IPS-18c (cell line): ENCODE results near the gene MBD3L2.
"Not testable (repeated sequence)": the region's sequence is repeated elsewhere in the genome, so short reads cannot be mapped to it uniquely, and the experiment has no call there.

Experiments
- H3K4me3 ChIP-seq: 2 replicates; pipeline ENCODE4 v1.7.0; 2013; ENCODE audit warnings: low read depth, mild to moderate bottlenecking, low read length, moderate library complexity; ENCODE audit not compliant: insufficient read depth
- H3K9me3 ChIP-seq: one replicate; pipeline ENCODE4 v1.6.1; 2013; ENCODE audit warnings: mild to moderate bottlenecking, low read length, moderate library complexity; ENCODE audit not compliant: control insufficient read depth, insufficient read depth

MBD3L2 gene

GRCh38 chr19:7054635-7055368 lies 5.7 kb downstream of the MBD3L2 start:
- H3K9me3 ChIP-seq, H3K4me3 ChIP-seq: not testable (repeated sequence)

GRCh38 chr19:7055679-7056078 lies 6.6 kb downstream of the MBD3L2 start:
- H3K9me3 ChIP-seq, H3K4me3 ChIP-seq: not testable (repeated sequence)

GRCh38 chr19:7056371-7056770 lies 7.2 kb downstream of the MBD3L2 start:
- not testable (repeated sequence) for H3K9me3 ChIP-seq, H3K4me3 ChIP-seq

GRCh38 chr19:7058576-7058975 lies 9.5 kb downstream of the MBD3L2 start, which contains the start of gene MBD3L3:
MBD3L3 (minus strand) TSS chr19:7058676; CDS start chr19:7058605, 71 bp downstream.
- not testable (repeated sequence) for H3K4me3 ChIP-seq, H3K9me3 ChIP-seq

- H3K9me3 ChIP-seq, H3K4me3 ChIP-seq: not testable (repeated sequence)
Measured at GRCh38 chr19:7059977-7060376, 10.9 kb downstream of the MBD3L2 start.

GRCh38 chr19:7063339-7063738 lies 14.2 kb downstream of the MBD3L2 start:
- peaks cover 2% of the 10 kb centered on the region for H3K9me3 ChIP-seq
- H3K4me3 ChIP-seq = no peak overlapping the region

GRCh38 chr19:7063764-7064418 lies 14.8 kb downstream of the MBD3L2 start:
- peaks cover 2% of the 10 kb centered on the region for H3K9me3 ChIP-seq
- H3K4me3 ChIP-seq = no peak overlapping the region

GRCh38 chr19:7067122-7067521 lies 18.0 kb downstream of the MBD3L2 start:
- H3K9me3 ChIP-seq, H3K4me3 ChIP-seq: not testable (repeated sequence)

- Histone ChIP-seq H3K4me3 (no peak overlapping the region), H3K9me3 (peaks cover 2% of the 10 kb centered on the region)
Measured at GRCh38 chr19:7067716-7068115, 18.6 kb downstream of the MBD3L2 start.

GRCh38 chr19:7068599-7068998 lies 19.5 kb downstream of the MBD3L2 start:
- 0 out of 2 replicates have a peak overlapping the region, but pooled peaks have one; percentile 28 for H3K4me3 ChIP-seq
- peaks cover 2% of the 10 kb centered on the region for H3K9me3 ChIP-seq

- H3K4me3 ChIP-seq = peak within 1 kb of the TSS; percentile 90
- no peaks in the 10 kb centered on the region for H3K9me3 ChIP-seq
Measured at GRCh38 chr19:7069042-7069903, 20.2 kb downstream of the MBD3L2 start, which contains the start of gene ZNF557. ZNF557 (plus strand) TSS chr19:7069703; CDS start chr19:7075075, 5,372 bp downstream.

- Histone ChIP-seq H3K4me3 (peak overlapping the region; percentile 90), H3K9me3 (no peaks in the 10 kb centered on the region)
Measured at GRCh38 chr19:7069904-7070226, 20.7 kb downstream of the MBD3L2 start.

- H3K4me3 ChIP-seq = no peak overlapping the region
- H3K9me3 ChIP-seq = peaks cover 6% of the 10 kb centered on the region
Measured at GRCh38 chr19:7072541-7072940, 23.4 kb downstream of the MBD3L2 start.

- no peak overlapping the region for H3K4me3 ChIP-seq
- H3K9me3 ChIP-seq = peaks cover 19% of the 10 kb centered on the region
Measured at GRCh38 chr19:7074705-7075282, 25.7 kb downstream of the MBD3L2 start.

GRCh38 chr19:7076151-7076550 lies 27.0 kb downstream of the MBD3L2 start:
- H3K4me3 ChIP-seq = no peak overlapping the region
- peaks cover 31% of the 10 kb centered on the region for H3K9me3 ChIP-seq

GRCh38 chr19:7078008-7078407 lies 28.9 kb downstream of the MBD3L2 start:
- H3K9me3 ChIP-seq = peaks cover 46% of the 10 kb centered on the region
- no peak overlapping the region for H3K4me3 ChIP-seq
